ENCODE measurements around the gene KRT72. TPM values are rescaled to one million over a fixed set of nuclear protein-coding genes. Genes with fewer than 3 reads are reported as not detected.

Gene KRT72
- total RNA-seq, 1 donor from 2014 or later: not detected

GRCh38 chr12:52542785-52543318 lies 58.4 kb downstream of the KRT72 start:
- no peak for DNase-seq (ENCODE audit: low spot score)

- no peak for DNase-seq (ENCODE audit: low spot score)
Measured at GRCh38 chr12:52542157-52542556, 59.1 kb downstream of the KRT72 start.

- no peak for DNase-seq (ENCODE audit: low spot score)
Measured at GRCh38 chr12:52541709-52542108, 59.6 kb downstream of the KRT72 start.

- DNase-seq (ENCODE audit: low spot score): no peak
Measured at GRCh38 chr12:52540531-52540930, 60.7 kb downstream of the KRT72 start.

GRCh38 chr12:52539821-52540173 lies 61.5 kb downstream of the KRT72 start:
- DNase-seq (ENCODE audit: low spot score): no peak

GRCh38 chr12:52539083-52539820 lies 62.0 kb downstream of the KRT72 start:
- DNase-seq (ENCODE audit: low spot score): no peak

- no peak for DNase-seq (ENCODE audit: low spot score)
Measured at GRCh38 chr12:52537101-52537500, 64.2 kb downstream of the KRT72 start.

Other genes starting within 250 kb of the KRT72 start
- gene KRT85, start 234.0 kb downstream of the KRT72 start, total RNA-seq: not detected
- not detected for gene KRT84, start 215.8 kb downstream of the KRT72 start, total RNA-seq
- not detected for gene KRT82, start 195.1 kb downstream of the KRT72 start, total RNA-seq
- gene KRT75, start 167.1 kb downstream of the KRT72 start, total RNA-seq: not detected
- gene KRT6B, start 149.3 kb downstream of the KRT72 start, total RNA-seq: 0.36 TPM
- gene KRT6C, start 127.7 kb downstream of the KRT72 start, total RNA-seq: 0.39 TPM
- gene KRT6A, start 108.2 kb downstream of the KRT72 start, total RNA-seq: 28.7 TPM
- gene KRT5, start 81.1 kb downstream of the KRT72 start, total RNA-seq: 388 TPM
- not detected for gene KRT71, start 48.3 kb downstream of the KRT72 start, total RNA-seq
- gene KRT74, start 27.6 kb downstream of the KRT72 start, total RNA-seq: 0.26 TPM
- gene KRT73, start 17.1 kb upstream of the KRT72 start, total RNA-seq: not detected
- gene KRT2, start 50.7 kb upstream of the KRT72 start, total RNA-seq: not detected
- gene KRT1, start 78.9 kb upstream of the KRT72 start, total RNA-seq: not detected
- gene KRT77, start 102.1 kb upstream of the KRT72 start, total RNA-seq: not detected
- gene KRT76, start 175.9 kb upstream of the KRT72 start, total RNA-seq: not detected
- not detected for gene KRT3, start 194.7 kb upstream of the KRT72 start, total RNA-seq
- gene KRT4, start 212.7 kb upstream of the KRT72 start, total RNA-seq: 0.81 TPM
- not detected for gene KRT79, start 232.8 kb upstream of the KRT72 start, total RNA-seq
- not detected for gene KRT78, start 247.5 kb upstream of the KRT72 start, total RNA-seq